Measurements from ENCODE around the gene TEKTIP1.
"Not testable (repeated sequence)": the region's sequence is repeated elsewhere in the genome, so short reads cannot be mapped to it uniquely, and the experiment has no call there.

DNA sequence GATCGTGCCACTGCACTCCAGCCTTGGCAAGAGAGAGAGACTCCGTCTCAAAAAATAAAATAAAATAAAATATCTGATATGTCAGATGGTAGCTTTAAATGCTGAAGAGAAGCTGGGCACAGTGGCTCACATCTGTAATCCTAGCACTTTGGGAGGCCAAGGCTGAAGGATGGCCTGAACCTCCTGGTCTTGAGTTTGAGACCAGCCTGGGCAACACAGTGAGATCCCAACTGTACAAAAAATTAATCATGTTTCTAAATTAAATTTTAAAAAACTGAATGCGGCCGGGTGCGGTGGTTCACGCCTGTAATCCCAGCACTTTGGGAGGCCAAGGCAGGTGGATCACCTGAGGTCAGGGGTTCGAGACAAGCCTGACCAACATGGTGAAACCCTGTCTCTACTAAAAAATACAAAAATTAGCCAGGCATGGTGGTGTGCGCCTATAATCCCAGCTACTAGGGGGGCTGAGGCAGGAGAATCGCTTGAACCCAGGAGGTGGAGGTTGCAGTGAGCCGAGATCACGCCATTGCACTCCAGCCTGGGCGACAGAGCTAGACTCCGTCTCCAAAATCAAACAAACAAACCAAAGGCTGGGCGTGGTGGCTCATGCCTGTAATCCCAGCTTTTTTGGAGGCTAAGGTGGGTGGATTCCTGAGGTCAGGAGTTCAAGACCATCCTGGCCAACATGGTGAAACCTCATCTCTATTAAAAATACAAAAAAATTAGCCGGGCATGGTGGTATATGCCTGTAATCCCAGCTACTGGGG, 45.2 kb downstream of the TEKTIP1 start:
- TF ChIP-seq, protein P1, sequence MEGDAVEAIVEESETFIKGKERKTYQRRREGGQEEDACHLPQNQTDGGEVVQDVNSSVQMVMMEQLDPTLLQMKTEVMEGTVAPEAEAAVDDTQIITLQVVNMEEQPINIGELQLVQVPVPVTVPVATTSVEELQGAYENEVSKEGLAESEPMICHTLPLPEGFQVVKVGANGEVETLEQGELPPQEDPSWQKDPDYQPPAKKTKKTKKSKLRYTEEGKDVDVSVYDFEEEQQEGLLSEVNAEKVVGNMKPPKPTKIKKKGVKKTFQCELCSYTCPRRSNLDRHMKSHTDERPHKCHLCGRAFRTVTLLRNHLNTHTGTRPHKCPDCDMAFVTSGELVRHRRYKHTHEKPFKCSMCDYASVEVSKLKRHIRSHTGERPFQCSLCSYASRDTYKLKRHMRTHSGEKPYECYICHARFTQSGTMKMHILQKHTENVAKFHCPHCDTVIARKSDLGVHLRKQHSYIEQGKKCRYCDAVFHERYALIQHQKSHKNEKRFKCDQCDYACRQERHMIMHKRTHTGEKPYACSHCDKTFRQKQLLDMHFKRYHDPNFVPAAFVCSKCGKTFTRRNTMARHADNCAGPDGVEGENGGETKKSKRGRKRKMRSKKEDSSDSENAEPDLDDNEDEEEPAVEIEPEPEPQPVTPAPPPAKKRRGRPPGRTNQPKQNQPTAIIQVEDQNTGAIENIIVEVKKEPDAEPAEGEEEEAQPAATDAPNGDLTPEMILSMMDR (IDR thresholded peaks at IDR 0.05; ENCODE audit: insufficient read depth, low read depth, low read length) = not testable (repeated sequence)
- TF ChIP-seq EZH2 (IDR thresholded peaks at IDR 0.05; ENCODE audit: insufficient read depth, low read length) = not testable (repeated sequence)
